GM15510 (cell line): ENCODE data around the gene PECR.

Source experiments
- POLR2A ChIP-seq: IDR thresholded peaks from 3 replicates; pipeline ENCODE4 v1.6.1; 2011; ENCODE audit warnings: borderline replicate concordance; ENCODE audit not compliant: insufficient read length; ENCODE audit errors: extremely low read depth

The PECR gene

DNA sequence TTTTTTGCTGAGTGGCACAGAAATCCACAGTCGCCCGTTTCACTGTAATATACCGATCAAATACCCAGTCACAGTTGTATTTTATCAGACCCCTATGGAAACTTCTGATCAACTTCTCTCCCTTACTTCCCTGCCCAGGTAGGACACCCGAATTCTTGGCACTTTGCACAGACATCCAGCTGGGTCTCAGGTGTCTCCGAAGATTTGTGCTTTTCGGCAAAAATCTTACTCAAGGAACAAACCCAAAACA is 68.9 kb downstream of the PECR start:
- no peak for TF ChIP-seq POLR2A

DNA sequence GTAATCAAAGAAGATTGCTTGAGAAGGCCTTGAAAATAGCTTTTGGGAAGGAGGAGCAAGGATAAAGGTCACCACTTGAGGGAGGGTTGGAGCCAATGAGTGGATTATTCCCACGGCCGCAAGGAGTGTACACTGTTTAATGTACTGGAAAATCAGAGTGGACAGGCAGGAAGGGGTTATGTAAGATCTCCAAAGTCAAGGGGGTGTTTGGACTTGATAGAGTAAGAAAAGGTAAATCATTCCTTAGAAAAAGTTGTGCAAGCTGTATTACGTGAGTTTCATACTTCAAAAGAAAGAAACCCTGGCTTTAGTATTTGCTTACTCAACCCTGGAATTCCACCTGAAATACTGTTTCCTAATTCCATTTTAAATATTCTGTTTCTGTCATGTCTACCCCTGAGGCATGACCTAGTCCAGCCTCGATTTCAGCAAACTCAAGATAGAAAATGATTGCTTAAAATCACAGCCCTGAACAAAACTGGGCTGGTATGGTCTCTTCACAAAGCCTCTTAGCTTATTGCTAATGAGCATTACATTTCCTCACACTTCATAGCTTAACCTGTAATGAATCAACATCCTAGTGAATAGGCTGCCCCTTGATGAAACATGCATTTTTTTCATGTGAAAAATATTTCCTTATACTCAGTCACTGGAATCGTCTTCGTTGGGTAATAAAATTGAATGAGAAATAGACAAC is 69.3 kb downstream of the PECR start:
- no peak for TF ChIP-seq POLR2A

DNA sequence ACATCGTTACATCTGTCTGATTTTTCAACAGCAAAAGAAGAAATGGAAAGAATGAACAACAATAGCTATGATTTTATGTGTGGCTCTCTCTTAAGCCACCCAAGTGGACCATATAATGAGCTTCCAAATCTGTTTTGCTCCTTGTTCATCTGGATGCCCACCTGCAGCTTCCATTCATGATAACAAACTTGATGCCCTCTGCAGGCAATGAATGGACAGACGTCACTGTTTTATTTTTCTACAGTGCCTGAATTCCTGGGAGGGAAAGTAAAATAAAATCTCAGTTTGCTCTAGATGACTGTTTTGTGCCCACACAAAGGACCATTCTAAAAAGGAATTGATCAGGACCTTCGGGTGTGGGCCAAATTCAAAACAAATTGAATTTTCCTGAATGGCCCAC is 73.2 kb downstream of the PECR start:
- no peak for TF ChIP-seq POLR2A

DNA sequence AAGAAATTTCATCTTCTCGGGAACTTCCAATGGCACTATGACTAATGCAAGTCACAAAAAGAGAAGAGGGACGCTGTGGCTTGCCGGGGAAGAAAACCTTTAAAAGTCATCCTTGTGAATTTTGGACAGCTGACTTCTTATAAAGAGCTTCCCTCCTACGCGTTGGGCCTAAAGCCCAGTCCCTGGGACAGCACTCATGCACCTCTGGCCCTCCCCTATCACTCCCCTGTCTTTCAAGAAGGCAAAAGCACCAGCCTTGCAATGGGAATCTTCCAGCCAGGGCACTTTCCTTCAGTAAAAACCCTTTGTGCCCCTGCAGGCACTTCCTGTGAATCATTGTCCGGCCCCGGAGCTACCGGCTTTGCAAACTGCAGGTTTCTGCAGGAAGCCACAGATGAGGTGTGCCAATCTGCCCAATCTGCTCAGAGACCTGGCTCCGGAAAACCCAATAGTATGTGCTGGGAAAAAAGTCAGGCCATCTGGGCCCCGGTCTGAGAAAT is 75.4 kb downstream of the PECR start:
- no peak for TF ChIP-seq POLR2A

DNA sequence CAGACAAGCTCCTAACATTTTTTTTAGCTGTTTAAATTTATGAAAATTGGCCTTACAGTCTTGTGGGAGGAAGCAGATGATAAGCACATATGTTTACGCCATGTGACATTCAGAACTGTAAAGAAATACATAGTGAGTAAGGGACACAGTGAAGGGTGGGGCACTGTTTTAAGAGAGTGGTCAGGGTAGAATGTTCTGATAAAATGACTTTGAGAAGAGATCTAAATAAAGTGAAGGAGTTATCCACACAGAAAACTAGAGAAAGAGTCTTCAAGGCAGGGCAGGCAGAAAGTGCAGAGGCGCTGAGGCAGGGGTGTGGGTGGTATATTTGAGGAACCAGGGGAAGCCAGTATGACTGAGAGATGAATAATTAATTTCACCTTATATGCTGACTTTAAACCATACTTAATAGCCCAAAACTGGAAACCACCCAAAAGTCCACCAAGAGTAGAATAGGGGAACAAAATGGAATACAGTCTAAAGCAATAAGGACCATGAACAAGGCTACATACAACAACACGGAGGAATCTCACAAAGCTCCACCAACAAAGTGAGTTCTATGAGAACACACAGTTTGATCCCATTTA is 76.8 kb downstream of the PECR start:
- no peak for TF ChIP-seq POLR2A

DNA sequence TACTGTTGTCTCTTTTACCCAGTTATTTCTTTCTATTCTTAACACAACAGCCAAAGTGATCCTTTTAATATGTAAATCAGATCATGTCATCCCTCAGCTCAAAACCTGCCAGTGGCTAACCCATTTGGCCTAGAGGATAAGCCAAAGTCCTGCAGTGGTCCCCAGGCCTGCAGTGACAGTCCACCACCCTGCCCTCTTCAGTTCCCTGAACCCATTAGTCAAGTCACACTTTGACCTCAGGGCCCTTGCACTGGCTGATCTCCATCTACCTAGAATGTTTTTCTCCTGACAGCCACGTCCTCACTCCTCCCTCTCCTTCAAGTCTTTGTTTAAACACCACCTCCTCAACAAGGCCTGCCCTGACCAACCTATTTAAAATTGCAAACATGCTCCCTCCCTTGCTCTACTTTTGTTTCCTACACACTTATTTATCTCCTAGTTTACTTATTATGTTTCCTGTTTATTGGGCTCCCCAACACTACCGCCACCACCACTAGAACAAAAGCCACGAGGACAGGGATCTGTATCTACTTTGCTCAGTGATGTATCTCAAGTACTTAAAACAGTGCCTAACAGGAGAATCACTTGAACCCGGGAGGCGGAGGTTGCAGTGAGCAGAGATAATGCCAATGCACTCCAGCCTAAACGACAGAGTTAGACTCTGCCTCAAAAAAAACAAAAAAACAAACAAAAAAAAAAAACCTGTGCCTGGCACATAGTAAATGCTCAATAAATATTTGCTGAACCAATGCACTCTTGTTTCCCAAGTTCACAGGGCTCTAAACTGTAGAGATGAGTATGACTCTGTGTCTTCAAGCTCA is 77.5 kb downstream of the PECR start:
- TF ChIP-seq POLR2A, result no peak

DNA sequence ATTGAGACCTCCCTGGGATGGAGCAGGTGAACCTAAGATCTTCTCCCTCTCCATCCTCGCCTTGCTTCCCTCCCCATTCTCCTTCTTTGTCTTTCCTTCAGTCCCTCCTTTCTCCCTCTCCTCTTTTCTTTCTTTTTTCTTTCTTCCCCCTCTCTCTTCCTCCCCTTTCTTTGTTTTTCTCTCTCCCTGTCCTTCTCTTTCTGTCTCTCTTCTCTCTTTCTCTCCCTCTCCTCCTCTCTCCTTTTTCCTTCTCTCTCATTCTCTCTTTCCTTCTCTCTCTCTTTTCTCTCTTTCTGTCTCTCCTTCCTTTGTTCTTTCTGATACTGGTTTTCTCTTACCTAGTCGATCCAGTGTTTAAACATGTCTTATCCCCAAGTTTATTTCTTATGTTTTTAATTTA is 78.9 kb downstream of the PECR start:
- no peak for TF ChIP-seq POLR2A

DNA sequence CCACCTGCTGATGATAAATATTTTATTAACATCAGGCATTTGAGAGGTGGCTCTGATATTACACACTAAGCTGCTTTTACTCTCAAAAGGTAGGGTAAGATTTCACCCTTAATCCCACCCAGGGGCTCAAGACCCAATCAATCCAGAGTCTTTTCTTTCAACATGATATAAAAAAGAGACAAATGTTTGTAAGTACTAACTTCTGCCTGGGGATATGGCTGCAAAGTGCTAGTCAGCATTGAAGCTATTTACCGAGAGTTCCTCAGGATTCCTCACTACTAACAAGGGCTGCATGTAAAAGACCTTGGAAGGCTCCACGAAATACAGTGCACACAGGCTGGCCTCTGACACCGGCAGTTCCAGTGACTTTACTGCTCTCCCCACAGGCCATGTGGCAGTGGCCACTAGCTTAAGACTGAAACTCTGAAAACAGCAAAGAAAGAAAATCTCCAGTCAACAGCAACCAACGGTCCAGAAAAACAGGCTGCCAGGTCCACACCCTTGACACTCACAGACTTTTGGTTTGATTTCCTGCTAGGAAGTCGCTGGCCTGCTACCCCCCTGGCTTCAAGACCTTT is 79.4 kb downstream of the PECR start:
- no peak for TF ChIP-seq POLR2A

DNA sequence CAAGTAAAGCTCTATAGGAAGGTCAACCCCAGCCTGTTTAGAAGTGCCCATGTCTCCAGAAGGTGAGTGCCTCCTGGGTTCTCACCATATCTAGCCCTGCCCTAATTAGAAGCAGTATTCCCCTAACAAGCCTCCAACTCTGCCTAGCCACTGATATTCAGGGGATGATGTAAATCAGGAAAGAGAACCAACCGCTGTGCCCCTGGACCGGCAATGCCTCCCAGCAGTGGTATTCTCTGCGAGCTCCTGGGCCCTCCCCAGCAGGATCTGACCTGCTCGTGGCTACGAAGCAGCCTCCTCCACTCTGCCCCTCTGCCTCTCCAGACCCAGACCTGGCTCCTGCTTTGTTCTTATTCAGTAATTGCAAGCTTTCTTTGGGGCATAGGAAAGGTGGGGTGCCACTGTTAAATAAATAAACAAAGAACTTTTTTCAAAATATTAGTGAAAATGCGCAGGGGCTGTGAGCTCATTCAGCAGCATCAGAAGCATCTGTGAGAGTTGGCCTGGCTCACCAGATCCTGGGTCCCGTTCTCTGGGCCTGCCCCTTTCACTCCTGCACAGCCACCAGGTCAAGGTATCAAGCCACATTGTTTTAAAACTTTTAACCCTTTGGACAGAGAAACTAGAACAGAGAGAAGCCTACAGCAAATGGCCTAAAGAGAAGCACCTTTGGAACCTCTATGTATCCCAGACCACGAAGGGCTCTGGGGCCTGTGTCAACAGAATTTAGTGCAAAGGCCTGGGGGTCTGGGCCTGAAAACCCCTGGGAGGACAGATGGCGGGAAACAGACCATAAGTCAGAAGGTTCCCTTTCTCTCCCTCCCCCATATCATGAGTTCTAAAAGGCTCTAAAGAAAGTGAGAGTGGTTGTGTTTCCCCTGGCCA is 80.2 kb downstream of the PECR start:
- no peak for TF ChIP-seq POLR2A

DNA sequence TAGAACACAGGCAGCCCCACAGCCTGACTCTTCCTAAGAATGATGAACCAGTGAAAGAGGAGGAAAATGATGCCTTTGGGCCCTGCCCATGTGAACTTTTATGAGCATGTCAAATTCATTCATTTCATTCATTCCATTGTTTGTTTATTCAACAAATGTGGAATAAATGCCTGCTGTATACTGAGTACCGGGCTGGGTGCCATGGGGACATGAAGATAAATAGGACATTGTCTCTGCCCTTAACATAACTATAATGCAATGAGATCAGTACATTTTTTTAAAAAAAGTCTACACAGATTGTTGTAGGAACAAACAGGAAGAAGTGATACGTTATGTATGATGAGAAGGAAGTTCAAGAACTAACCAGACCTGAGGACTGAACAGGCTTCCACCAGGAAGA is 83.0 kb downstream of the PECR start:
- no peak for TF ChIP-seq POLR2A

DNA sequence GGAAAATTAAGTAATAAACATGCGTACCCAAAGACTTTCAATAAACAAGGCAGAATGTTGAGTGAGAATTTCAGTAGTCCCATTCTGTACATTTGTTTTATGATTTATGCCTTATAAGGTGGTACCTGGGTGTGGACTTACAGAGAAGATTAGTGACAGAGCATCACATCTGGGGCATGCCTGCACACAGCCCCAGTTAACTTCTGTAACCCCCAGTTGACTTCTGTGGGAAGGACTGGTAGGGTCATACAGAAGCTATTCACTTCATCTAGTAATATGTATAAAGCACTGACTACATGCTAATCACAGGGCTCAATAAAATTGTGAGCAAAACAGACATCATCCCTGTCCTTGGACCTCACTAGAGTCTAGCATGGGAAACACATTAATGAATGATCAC is 84.4 kb downstream of the PECR start:
- TF ChIP-seq POLR2A, result no peak

DNA sequence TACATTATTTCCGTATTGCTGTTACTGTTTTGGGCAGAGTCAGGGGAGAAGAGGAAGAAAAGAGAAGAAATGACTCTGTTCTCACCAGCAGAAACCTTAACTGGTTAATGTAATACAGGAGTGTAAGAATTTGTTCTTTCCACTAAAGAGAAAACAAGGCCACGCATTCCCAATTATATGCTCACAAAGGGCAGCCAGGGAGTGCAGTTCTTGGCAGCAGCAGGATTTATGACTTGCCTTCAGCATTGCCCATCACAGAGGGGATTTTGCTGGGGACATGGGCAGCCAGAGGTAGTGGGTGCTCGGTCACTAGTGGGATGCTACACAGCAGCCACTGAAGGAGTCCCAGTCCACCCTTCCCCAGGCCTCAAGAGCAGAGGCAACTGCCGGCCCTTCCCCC is 86.7 kb downstream of the PECR start:
- TF ChIP-seq POLR2A, result no peak
